DND-41 (cell line): Measurements from ENCODE around the gene HPS5.
"Not testable (repeated sequence)": the region's sequence is repeated elsewhere in the genome, so short reads cannot be mapped to it uniquely, and the experiment has no call there.

Experiments used
- ATAC-seq: fragments of 200-7000 bp; cut with Tn5 transposase; 3 replicates; pipeline ENCODE4 v1.9.1; 2021; ENCODE audit warnings: low read depth; ENCODE audit not compliant: insufficient read depth
- DNase-seq: peaks from one replicate; pipeline ENCODE4 v3.0.0-alpha.2; 2020
- H2AFZ ChIP-seq: 2 replicates; pipeline ENCODE4 v1.6.0; 2012; ENCODE audit warnings: low read depth, low read length
- H3K27ac ChIP-seq: 2 replicates; pipeline ENCODE4 v1.5.1; 2012; ENCODE audit warnings: low read length, inconsistent platforms
- H3K27me3 ChIP-seq: fragments of 200-600 bp; sonication (generic); 2 replicates; pipeline ENCODE4 v1.6.0; 2012; ENCODE audit warnings: low read length, mild to moderate bottlenecking, inconsistent platforms; ENCODE audit not compliant: insufficient read depth, poor library complexity
- H3K36me3 ChIP-seq: 2 replicates; pipeline ENCODE4 v1.5.1; 2012; ENCODE audit warnings: low read length, inconsistent platforms; ENCODE audit not compliant: insufficient read depth
- H3K4me1 ChIP-seq: 2 replicates; pipeline ENCODE4 v1.5.1; 2012; ENCODE audit warnings: mild to moderate bottlenecking, low read length; ENCODE audit not compliant: insufficient read depth
- H3K4me2 ChIP-seq: 2 replicates; pipeline ENCODE4 v1.6.0; 2012; ENCODE audit warnings: mild to moderate bottlenecking, moderate library complexity, low read length, inconsistent platforms; ENCODE audit not compliant: insufficient read depth
- H3K4me3 ChIP-seq, 2 experiments: fragments of 200-600 bp in 1 of 2; shearing (Covaris generic) in 1 of 2; 2 replicates each; pipeline ENCODE4 v1.5.1; 2012 to 2016; ENCODE audit warnings: inconsistent platforms in 2 of 2, low read length in 2 of 2, mild to moderate bottlenecking in 2 of 2, low read depth in 1 of 2, moderate library complexity in 1 of 2
- H3K79me2 ChIP-seq: 2 replicates; pipeline ENCODE4 v1.6.0; 2012; ENCODE audit warnings: low read length, inconsistent platforms; ENCODE audit not compliant: insufficient read depth
- H3K9ac ChIP-seq: 2 replicates; pipeline ENCODE4 v1.6.0; 2012; ENCODE audit warnings: low read depth, mild to moderate bottlenecking, inconsistent platforms, low read length, moderate library complexity
- H3K9me3 ChIP-seq: 2 replicates; pipeline ENCODE4 v1.5.1; 2012; ENCODE audit warnings: low read length, moderate library complexity, mild to moderate bottlenecking, inconsistent platforms; ENCODE audit not compliant: insufficient read depth, severe bottlenecking
- H4K20me1 ChIP-seq: 2 replicates; pipeline ENCODE4 v1.6.0; 2012; ENCODE audit warnings: low read length; ENCODE audit not compliant: insufficient read depth
- EZH2 ChIP-seq: IDR thresholded peaks from 3 replicates; pipeline ENCODE4 v1.6.1; 2012; ENCODE audit warnings: borderline replicate concordance, low read depth, mild to moderate bottlenecking, moderate library complexity, low read length, inconsistent platforms; ENCODE audit not compliant: severe bottlenecking
- TF ChIP-seq, protein P1 (sequence below): IDR thresholded peaks from 2 replicates; pipeline ENCODE4 v1.5.1; 2012; ENCODE audit warnings: borderline replicate concordance, low read length, moderate library complexity, mild to moderate bottlenecking; ENCODE audit not compliant: poor library complexity, severe bottlenecking; ENCODE audit errors: extremely low read depth

The HPS5 gene

DNA sequence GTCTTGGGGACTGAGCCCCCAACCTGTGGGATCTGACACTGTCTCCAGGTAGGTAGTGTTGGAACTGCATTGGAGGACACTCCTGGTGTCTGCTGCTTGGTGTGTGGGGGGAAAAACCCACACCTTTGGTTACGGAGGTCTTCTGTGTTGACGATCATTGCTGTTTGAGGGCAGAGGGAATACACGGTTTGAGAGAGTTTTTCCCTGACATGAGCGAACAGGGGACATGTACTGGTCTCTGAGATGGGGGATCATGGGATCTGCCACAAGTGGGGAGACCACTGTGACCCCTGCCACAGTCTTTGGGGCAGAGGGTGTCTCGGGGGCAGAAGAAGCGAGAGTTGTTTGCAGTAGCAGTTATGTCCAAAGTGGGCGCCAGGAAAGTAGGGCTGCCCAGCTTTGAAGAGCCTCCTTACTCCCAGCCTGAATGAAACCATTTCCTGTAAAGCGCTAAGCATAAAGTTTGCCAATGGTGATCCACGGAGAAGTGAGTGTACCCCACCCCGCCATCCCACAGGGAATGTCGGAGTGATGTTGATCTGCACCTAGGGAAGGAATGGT lies 68.1 kb downstream of the HPS5 start:
- Histone ChIP-seq H3K4me1 (no peaks in the 10 kb centered on the region), H3K27me3 (peaks cover 6% of the 10 kb centered on the region), H3K9me3 (no peaks in the 10 kb centered on the region), H3K36me3 (no peaks in the 10 kb centered on the region), H2AFZ (no peak overlapping the region), H3K79me2 (no peaks in the 10 kb centered on the region), H3K4me3 (no peak overlapping the region), H3K4me2 (no peak overlapping the region), H3K27ac (no peak overlapping the region), H3K9ac (no peak overlapping the region), H4K20me1 (no peaks in the 10 kb centered on the region)
- no peak for TF ChIP-seq EZH2
- TF ChIP-seq, protein P1, sequence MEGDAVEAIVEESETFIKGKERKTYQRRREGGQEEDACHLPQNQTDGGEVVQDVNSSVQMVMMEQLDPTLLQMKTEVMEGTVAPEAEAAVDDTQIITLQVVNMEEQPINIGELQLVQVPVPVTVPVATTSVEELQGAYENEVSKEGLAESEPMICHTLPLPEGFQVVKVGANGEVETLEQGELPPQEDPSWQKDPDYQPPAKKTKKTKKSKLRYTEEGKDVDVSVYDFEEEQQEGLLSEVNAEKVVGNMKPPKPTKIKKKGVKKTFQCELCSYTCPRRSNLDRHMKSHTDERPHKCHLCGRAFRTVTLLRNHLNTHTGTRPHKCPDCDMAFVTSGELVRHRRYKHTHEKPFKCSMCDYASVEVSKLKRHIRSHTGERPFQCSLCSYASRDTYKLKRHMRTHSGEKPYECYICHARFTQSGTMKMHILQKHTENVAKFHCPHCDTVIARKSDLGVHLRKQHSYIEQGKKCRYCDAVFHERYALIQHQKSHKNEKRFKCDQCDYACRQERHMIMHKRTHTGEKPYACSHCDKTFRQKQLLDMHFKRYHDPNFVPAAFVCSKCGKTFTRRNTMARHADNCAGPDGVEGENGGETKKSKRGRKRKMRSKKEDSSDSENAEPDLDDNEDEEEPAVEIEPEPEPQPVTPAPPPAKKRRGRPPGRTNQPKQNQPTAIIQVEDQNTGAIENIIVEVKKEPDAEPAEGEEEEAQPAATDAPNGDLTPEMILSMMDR: no peak
- DNase-seq: no peak
- ATAC-seq: no peak

DNA sequence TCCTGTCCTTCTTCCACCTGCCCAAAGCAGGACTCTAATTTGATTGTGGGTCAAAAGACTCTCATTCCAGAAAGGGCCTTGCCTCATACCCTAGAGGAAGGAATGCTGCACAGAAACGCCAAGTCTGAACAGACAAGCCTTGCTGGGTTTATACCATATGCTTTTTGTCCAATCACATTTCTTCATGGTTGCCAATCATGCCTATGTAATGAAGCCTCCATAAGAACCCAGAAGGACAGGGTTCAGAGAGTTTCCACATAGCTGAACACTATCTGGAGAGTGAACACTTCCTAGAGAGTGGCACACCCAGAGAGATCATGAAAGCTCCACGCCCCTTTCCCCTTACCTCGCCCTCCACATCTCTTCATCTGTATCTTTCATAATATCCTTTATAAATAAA lies 68.7 kb downstream of the HPS5 start:
- no peak overlapping the region for H3K27ac ChIP-seq
- H3K4me1 ChIP-seq: no peaks in the 10 kb centered on the region
- no peaks in the 10 kb centered on the region for H3K79me2 ChIP-seq
- no peak overlapping the region for H3K9ac ChIP-seq
- no peak overlapping the region for H2AFZ ChIP-seq
- peaks cover 10% of the 10 kb centered on the region for H3K27me3 ChIP-seq
- no peak overlapping the region for H3K4me3 ChIP-seq
- ATAC-seq (no peak), DNase-seq (no peak)
- no peak overlapping the region for H3K4me2 ChIP-seq
- TF ChIP-seq, protein P1: no peak
- no peak for TF ChIP-seq EZH2
- H4K20me1 ChIP-seq: no peaks in the 10 kb centered on the region
- no peaks in the 10 kb centered on the region for H3K36me3 ChIP-seq
- H3K9me3 ChIP-seq: no peaks in the 10 kb centered on the region

DNA sequence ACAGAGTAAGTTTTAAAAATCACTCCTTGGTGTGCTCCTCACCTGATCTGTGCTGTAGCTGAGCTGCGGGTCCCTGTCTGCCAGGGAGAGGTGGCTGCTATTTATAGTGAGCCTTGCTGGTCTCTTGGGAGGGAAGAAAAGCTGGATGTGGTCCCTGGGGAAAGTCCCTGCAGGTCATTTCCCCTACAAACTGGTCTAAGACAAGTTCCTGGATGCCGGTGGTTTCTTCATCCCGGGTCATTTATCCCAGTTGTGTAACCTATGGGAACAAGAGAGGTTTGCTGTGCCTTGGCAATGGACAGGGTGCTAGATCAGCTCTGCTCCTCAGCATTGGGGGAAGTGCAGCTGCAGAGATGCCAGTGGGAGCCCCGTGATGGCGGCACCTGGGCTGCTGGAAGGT lies 73.4 kb downstream of the HPS5 start, which contains the start of gene SAA2:
SAA2 (minus strand) TSS at position 108 of the 400 bp plus-strand sequence. CDS start 657 bp downstream, outside the sequence.
- Histone ChIP-seq H3K27me3 (peaks cover 8% of the 10 kb centered on the region), H3K4me1 (no peaks in the 10 kb centered on the region), H3K27ac (no peak within 1 kb of the TSS), H3K4me2 (no peak within 1 kb of the TSS), H3K9ac (no peak within 1 kb of the TSS), H3K4me3 (no peak within 1 kb of the TSS), H2AFZ (no peak within 1 kb of the TSS), H4K20me1 (no peaks in the 10 kb centered on the region), H3K79me2 (no peaks in the 10 kb centered on the region), H3K36me3 (no peaks in the 10 kb centered on the region), H3K9me3 (no peaks in the 10 kb centered on the region)
- no peak for DNase-seq
- TF ChIP-seq, protein P1: no peak
- no peak for TF ChIP-seq EZH2
- ATAC-seq: no peak

DNA sequence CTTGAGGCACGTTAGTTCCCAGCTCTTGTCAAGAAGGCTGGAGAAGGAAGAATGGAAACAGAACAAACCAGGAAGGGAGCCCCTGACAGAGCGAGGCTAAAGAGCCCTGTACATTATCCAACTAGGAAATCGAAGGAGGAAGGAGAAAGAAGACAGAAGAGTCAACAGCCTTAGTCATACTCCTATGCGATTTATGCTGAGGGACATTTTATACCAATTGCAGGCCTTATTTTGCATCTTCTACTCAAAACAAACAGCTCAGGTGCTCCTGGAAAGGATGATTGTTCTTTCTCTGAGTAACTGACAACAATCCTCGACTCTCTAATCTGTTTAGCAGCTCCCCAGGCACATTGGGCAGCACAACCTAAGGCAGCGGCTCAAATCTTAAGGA lies 74.8 kb downstream of the HPS5 start:
- not testable (repeated sequence) for H3K4me3 ChIP-seq, H3K36me3 ChIP-seq, H3K4me2 ChIP-seq, H3K9ac ChIP-seq, ATAC-seq, DNase-seq, H4K20me1 ChIP-seq, H2AFZ ChIP-seq, H3K27ac ChIP-seq, H3K79me2 ChIP-seq, H3K4me1 ChIP-seq, H3K9me3 ChIP-seq, H3K27me3 ChIP-seq

DNA sequence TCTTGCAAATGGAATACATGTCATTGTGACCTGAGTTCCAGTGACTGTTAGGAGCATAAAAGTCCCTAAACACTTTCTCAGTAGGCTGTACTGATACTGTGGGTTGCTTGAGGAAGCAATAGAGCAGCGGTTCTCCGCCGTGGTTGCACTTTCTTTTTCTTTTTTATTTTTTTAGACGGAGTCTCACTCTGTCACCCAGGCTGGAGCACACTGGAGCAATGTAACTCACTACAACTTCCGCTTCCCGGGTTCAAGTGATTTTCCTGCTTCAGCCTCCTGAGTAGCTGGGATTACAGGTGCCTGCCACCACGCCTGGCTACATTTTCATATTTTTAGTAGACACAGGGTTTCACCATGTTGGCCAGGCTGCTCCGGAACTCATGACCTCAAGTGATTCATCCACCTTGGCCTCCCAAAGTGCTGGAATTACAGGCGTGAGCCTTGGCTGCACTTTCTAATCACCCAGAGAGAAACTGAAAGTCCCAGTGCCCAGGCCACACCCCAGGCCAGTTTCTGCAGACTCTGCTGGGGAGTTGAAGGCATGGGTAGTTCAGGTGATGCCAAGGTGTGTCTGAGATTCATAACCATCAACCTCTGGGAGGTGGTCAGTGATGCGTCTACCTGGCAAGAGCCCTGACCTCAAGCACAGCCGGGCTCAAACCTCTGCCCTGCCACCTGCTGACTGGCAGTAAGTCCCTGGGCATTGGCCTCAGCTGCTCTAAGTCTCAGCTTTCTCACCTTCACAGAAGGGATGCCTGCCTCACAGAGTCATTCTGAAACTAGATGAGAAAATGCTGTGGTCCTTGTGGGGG lies 75.4 kb downstream of the HPS5 start:
- H3K36me3 ChIP-seq, H3K27ac ChIP-seq, H3K4me3 ChIP-seq, DNase-seq, ATAC-seq, H4K20me1 ChIP-seq, H2AFZ ChIP-seq, H3K4me2 ChIP-seq, H3K9me3 ChIP-seq, H3K79me2 ChIP-seq, H3K9ac ChIP-seq, H3K27me3 ChIP-seq, H3K4me1 ChIP-seq: not testable (repeated sequence)
